ENCODE measurements around the gene ARHGAP26.
"Not testable (repeated sequence)": the region's sequence is repeated elsewhere in the genome, so short reads cannot be mapped to it uniquely, and the experiment has no call there.

ARHGAP26 gene

GRCh38 chr5:143117821-143118220 is 347.6 kb downstream of the ARHGAP26 start:
- H3K4me3 ChIP-seq (ENCODE audit: low read depth, low read length) = no peak overlapping the region
- TF ChIP-seq CTCF (IDR thresholded peaks at IDR 0.05; ENCODE audit: borderline replicate concordance, insufficient read depth, low read depth, low read length) = no peak

DNA sequence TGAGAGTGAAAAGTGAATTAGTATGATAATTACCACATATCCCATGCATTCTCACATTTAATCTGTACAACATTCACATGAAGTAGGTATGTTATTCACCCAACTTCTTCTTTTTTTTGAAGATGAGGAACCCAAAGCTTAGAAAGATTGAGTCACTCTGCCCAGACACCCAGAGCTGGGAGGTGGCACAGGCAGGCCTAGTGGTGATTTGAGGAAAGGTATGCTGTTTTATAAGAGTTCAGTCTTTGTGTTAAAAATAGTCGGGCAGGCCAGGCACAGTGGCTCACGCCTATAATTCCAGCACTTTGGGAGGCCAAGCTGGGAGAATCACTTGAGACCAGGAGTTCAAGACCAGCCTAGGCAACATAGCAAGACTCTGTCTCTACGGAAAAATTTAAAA is 348.0 kb downstream of the ARHGAP26 start:
- no peak for TF ChIP-seq CTCF (IDR thresholded peaks at IDR 0.05; ENCODE audit: borderline replicate concordance, insufficient read depth, low read depth, low read length)
- no peak overlapping the region for H3K4me3 ChIP-seq (ENCODE audit: low read depth, low read length)

- not testable (repeated sequence) for H3K4me3 ChIP-seq (ENCODE audit: low read depth, low read length)
These were observed 348.6 kb downstream of the ARHGAP26 start for GRCh38 chr5:143118818-143119217.

GRCh38 chr5:143119291-143119769 is 349.2 kb downstream of the ARHGAP26 start:
- TF ChIP-seq CTCF (IDR thresholded peaks at IDR 0.05; ENCODE audit: borderline replicate concordance, insufficient read depth, low read depth, low read length) = no peak
- H3K4me3 ChIP-seq (ENCODE audit: low read depth, low read length) = no peak overlapping the region

DNA sequence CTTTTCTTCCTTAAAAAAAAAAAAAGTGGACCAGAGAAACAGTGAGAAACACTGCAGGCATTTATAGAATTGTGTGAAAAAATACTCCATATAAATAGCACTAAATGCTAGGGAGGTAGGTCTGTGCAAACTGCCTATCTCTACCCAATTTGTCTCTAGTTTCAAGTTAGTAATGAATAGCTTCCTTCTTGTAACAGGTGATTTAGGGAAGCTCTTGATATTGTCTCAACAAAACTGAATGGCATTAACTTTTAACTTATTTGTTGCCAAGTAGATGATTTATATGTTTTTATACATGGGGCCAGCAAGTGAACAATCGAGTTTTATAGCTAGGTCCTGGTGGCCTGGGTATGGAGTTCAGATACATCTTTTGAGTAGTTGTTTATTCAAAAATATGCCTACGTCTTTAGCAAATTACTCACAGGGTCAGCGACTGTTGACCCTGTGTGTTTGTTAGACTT is 349.7 kb downstream of the ARHGAP26 start:
- H3K4me3 ChIP-seq (ENCODE audit: low read depth, low read length) = no peak overlapping the region
- no peak for TF ChIP-seq CTCF (IDR thresholded peaks at IDR 0.05; ENCODE audit: borderline replicate concordance, insufficient read depth, low read depth, low read length)

DNA sequence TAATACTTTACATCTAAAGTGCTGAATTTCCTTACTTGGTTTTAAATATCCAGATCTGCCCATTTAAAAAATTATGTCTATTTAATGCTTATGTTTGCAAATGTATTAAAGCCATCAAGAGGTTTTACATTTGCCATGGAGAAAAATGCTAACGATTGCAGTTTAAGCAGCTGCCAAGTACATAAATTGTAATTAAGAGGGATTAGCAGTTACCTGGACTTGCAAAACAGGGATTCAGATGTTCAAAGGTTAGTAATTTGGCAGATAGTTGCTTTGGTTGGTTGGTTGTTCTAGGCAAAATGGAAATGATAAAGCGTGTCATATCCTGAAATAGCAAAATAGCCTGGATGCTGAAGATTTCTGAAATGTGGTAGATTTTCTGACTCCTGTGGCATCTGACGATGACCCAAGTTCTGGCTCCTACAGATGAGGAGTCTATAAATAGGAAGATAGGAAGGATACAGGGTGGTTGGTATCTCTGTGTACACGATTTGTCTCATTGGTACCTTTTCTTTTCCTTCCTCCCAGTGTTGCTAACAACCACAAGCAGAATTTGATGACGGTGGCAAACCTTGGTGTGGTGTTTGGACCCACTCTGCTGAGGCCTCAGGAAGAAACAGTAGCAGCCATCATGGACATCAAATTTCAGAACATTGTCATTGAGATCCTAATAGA is 350.4 kb downstream of the ARHGAP26 start:
- H3K4me3 ChIP-seq (ENCODE audit: low read depth, low read length) = no peak overlapping the region
- TF ChIP-seq CTCF (IDR thresholded peaks at IDR 0.05; ENCODE audit: borderline replicate concordance, insufficient read depth, low read depth, low read length) = no peak

GRCh38 chr5:143121135-143121475 is 350.9 kb downstream of the ARHGAP26 start:
- no peak for TF ChIP-seq CTCF (IDR thresholded peaks at IDR 0.05; ENCODE audit: borderline replicate concordance, insufficient read depth, low read depth, low read length)
- H3K4me3 ChIP-seq (ENCODE audit: low read depth, low read length) = no peak overlapping the region
